Breast epithelium (tissue), 4 donors: ENCODE data around the gene OR13C4. TPM values are rescaled to one million over a fixed set of nuclear protein-coding genes. Genes with fewer than 3 reads are reported as not detected.

ENCODE experiments used
- DNase-seq, 2 donors: peaks; one replicate each; pipeline ENCODE4 v3.0.0-alpha.2; 2019; ENCODE audit warnings: low spot score in 2 of 2
- H3K27ac ChIP-seq, 2 donors: fragments of 200-600 bp; sonication (generic) in 1 of 2; one replicate each; pipeline ENCODE4 v1.5.1; 2016 to 2019; ENCODE audit warnings: mild to moderate bottlenecking in 1 of 2
- H3K27me3 ChIP-seq, 2 donors: fragments of 200-600 bp; sonication (generic) in 1 of 2; one replicate each; pipeline versions ENCODE4 v1.5.1 to v1.6.0; 2017 to 2019; ENCODE audit warnings: control low read depth in 1 of 2, mild to moderate bottlenecking in 1 of 2
- H3K36me3 ChIP-seq: fragments of 200-600 bp; one replicate; pipeline ENCODE4 v1.5.1; 2019
- H3K4me1 ChIP-seq, 2 donors: fragments of 200-600 bp; sonication (generic); one replicate each; pipeline ENCODE4 v1.5.1; 2016 to 2019; ENCODE audit warnings: control low read depth in 1 of 2
- H3K4me3 ChIP-seq, 3 donors: fragments of 200-600 bp; sonication (generic); 1 replicate in 2 of 3; 2 replicates in 1 of 3; pipeline ENCODE4 v1.5.1; 2016 to 2019; ENCODE audit warnings: mild to moderate bottlenecking in 3 of 3, moderate library complexity in 2 of 3
- H3K9me3 ChIP-seq, 2 donors: fragments of 200-600 bp; sonication (generic) in 1 of 2; one replicate each; pipeline ENCODE4 v1.5.1; 2016 to 2019; ENCODE audit warnings: control low read depth in 1 of 2
- POLR2A ChIP-seq: fragments of 450-650 bp; IDR thresholded peaks from one replicate; pipeline ENCODE4 v1.6.1; 2016; ENCODE audit warnings: antibody characterized with exemption, mild to moderate bottlenecking, moderate library complexity
- POLR2AphosphoS5 ChIP-seq, 3 donors: sonication (generic); formaldehyde crosslinking; IDR thresholded peaks; one replicate each; pipeline ENCODE4 v1.6.1; 2017; ENCODE audit warnings: antibody characterized with exemption in 3 of 3
- intact Hi-C: fragments of 100-400 bp; cut with DNase I; formaldehyde crosslinking; loops from one replicate; pipeline ENCODE4 v1.15.1; 2023; ENCODE audit warnings: low total_unique reads
- total RNA-seq, 3 donors: library from RNA; depleted of rRNA; stranded (reverse); fragments of >200 nt; gene quantifications; one replicate each; pipeline ENCODE4 v1.1.0, GENCODE V29; 2016
- TF ChIP-seq, protein P1 (sequence below), 3 donors: fragments of 450-650 bp; IDR thresholded peaks; one replicate each; pipeline ENCODE4 v1.5.1; 2016 to 2017; ENCODE audit warnings: antibody characterized with exemption in 3 of 3, mild to moderate bottlenecking in 3 of 3, moderate library complexity in 3 of 3

Gene OR13C4
- total RNA-seq, result not detected

DNA sequence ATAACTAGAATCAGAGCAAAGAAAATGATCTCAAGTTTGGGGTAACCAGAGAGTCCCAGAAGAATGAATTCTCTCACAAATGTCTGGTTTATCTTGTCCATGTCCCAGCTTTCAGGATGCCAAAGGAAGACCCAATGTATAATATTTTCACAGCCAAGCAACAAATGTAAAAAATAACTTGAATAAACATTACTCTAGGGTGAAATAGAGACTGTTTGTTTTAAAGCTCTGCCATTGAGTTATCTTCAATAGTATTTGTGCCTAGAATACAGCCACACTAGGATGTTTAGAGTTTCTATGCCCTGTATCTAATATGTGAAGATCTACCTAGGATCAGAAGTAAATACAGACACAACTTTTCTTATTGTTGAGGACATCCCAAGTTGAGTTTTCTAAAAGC, at the start of gene OR13C4:
Gene OR13C4 (minus strand): TSS at position 101 of the 400 bp plus-strand sequence. CDS start 0 bp downstream, at position 101.
- Histone ChIP-seq H3K4me1 (no peaks in the 10 kb centered on the region), H3K27ac (no peak within 1 kb of the TSS), H3K4me3 (no peak within 1 kb of the TSS), H3K27me3 (no peaks in the 10 kb centered on the region), H3K9me3 (peaks cover 0 to 8% of the 10 kb centered on the region in 2 donors), H3K36me3 (no peaks in the 10 kb centered on the region)
- intact Hi-C loops, result no loop called here
- TF ChIP-seq, protein P1, sequence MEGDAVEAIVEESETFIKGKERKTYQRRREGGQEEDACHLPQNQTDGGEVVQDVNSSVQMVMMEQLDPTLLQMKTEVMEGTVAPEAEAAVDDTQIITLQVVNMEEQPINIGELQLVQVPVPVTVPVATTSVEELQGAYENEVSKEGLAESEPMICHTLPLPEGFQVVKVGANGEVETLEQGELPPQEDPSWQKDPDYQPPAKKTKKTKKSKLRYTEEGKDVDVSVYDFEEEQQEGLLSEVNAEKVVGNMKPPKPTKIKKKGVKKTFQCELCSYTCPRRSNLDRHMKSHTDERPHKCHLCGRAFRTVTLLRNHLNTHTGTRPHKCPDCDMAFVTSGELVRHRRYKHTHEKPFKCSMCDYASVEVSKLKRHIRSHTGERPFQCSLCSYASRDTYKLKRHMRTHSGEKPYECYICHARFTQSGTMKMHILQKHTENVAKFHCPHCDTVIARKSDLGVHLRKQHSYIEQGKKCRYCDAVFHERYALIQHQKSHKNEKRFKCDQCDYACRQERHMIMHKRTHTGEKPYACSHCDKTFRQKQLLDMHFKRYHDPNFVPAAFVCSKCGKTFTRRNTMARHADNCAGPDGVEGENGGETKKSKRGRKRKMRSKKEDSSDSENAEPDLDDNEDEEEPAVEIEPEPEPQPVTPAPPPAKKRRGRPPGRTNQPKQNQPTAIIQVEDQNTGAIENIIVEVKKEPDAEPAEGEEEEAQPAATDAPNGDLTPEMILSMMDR (IDR thresholded peaks at IDR 0.05), result no peak
- TF ChIP-seq POLR2A (no peak), POLR2AphosphoS5 (IDR thresholded peaks at IDR 0.05) (no peak)
- DNase-seq, result no peak

DNA sequence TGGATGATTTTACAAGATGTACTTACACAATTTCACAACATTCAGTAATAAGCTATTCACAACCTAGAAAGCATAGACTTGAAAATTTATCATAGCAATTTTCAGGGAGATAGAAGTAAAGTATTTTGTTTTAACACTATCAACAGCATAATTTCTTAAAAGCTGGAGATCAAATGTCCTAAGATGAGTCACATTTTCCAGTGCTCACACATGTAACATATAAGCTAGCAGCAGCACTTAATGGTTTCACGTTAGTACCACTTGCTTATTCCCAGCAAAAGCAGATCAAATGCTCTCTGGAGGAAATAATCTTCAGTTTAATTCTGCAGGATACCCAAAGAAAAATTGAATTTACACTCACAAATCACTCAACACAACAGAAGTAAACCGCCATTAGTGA, 48.4 kb upstream of the OR13C4 start:
- Histone ChIP-seq H3K4me3 (no peak overlapping the region), H3K27me3 (no peaks in the 10 kb centered on the region), H3K4me1 (no peaks in the 10 kb centered on the region), H3K9me3 (peaks cover 0 to 15% of the 10 kb centered on the region in 2 donors), H3K27ac (no peak overlapping the region), H3K36me3 (no peaks in the 10 kb centered on the region)
- no peak for TF ChIP-seq POLR2AphosphoS5 (IDR thresholded peaks at IDR 0.05)
- TF ChIP-seq, protein P1 (IDR thresholded peaks at IDR 0.05), result no peak
- no peak for TF ChIP-seq POLR2A
- intact Hi-C loops, result no loop called here
- no peak for DNase-seq

DNA sequence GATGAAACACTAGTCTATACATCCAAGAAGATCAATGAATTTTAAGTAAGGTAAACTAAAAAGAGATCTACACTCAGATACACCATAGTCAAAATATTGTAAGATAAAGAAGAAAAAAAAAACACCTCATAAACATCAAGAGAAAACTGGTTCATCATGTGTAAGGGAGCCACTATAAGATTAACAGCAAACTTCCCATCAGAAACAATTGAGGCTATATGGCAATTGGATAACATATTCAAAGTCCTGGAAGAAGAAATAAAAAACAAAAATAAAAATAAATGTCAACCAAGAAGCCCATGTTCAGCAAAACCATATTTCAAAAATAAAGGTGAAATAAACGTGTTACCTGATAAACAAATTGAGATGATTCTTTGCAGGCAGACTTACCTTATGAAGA, 45.6 kb upstream of the OR13C4 start:
- H3K36me3 ChIP-seq, result no peaks in the 10 kb centered on the region
- H3K27me3 ChIP-seq, result no peaks in the 10 kb centered on the region
- no peak for DNase-seq
- peaks cover 0 to 15% of the 10 kb centered on the region in 2 donors for H3K9me3 ChIP-seq
- no peak overlapping the region for H3K27ac ChIP-seq
- TF ChIP-seq POLR2A, result no peak
- H3K4me1 ChIP-seq, result no peaks in the 10 kb centered on the region
- intact Hi-C loops, result no loop called here
- no peak overlapping the region for H3K4me3 ChIP-seq

DNA sequence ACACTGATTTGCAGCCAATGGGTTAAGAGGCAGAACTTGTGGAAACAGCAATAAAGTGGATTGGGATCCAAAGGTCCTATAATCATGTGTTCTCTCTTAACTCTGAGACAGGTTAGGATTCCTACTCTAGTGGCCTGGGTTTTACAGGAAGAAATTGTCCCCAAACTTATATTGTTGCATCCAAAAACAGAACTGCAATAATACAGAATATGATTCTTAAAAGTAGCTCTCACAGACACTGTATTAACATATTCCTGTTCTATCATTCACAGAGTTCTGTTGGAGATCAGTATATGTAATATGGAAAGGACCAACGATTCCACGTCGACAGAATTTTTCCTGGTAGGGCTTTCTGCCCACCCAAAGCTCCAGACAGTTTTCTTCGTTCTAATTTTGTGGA, 41.9 kb upstream of the OR13C4 start, which contains the start of gene OR13C8:
Gene OR13C8 (plus strand): TSS at position 301 of the 400 bp plus-strand sequence. CDS start 0 bp downstream, at position 301.
- Histone ChIP-seq H3K9me3 (peaks cover 0 to 15% of the 10 kb centered on the region in 2 donors), H3K4me3 (no peak within 1 kb of the TSS), H3K36me3 (no peaks in the 10 kb centered on the region), H3K4me1 (no peaks in the 10 kb centered on the region), H3K27me3 (no peaks in the 10 kb centered on the region), H3K27ac (no peak within 1 kb of the TSS)
- intact Hi-C loops, result no loop called here
- DNase-seq, result no peak
- TF ChIP-seq, protein P1 (IDR thresholded peaks at IDR 0.05), result no peak
- TF ChIP-seq POLR2A, result no peak
- no peak for TF ChIP-seq POLR2AphosphoS5 (IDR thresholded peaks at IDR 0.05)

DNA sequence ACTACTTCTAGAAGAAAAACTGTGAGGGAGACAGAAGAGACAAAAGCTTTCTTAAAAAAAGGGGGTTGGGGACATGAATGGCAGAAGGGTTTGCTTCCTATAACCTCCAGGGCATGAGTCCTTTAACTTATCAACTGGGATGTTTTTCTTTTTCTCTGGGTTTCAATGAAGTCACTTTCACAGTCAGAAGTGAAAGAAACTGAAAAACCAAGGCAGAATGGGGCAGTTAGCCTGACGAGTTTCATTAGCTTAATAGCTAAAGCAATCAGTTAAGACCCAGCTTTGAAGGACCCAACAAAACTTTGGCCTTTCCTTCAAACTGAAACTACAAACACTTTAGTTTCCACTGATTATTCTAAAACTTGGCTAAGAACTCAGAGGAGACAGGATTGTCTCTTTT, 37.3 kb upstream of the OR13C4 start:
- Histone ChIP-seq H3K4me3 (no peak overlapping the region), H3K36me3 (no peaks in the 10 kb centered on the region), H3K9me3 (peaks cover 0 to 4% of the 10 kb centered on the region in 2 donors), H3K27me3 (no peaks in the 10 kb centered on the region), H3K4me1 (no peaks in the 10 kb centered on the region), H3K27ac (no peak overlapping the region)
- no peak for TF ChIP-seq POLR2AphosphoS5 (IDR thresholded peaks at IDR 0.05)
- no peak for TF ChIP-seq POLR2A
- TF ChIP-seq, protein P1 (IDR thresholded peaks at IDR 0.05), result no peak
- no peak for DNase-seq
- intact Hi-C loops, result no loop called here
